Esophagus squamous epithelium (tissue), 5 donors: ENCODE measurements around the gene TSBP1. TPM values are rescaled to one million over a fixed set of nuclear protein-coding genes. Genes with fewer than 3 reads are reported as not detected.
"Not testable (repeated sequence)": the region's sequence is repeated elsewhere in the genome, so short reads cannot be mapped to it uniquely, and the experiment has no call there.

Source experiments
- DNase-seq: peaks from one replicate; lab custom pipeline; 2025; lab: John Stamatoyannopoulos, UW
- H3K27ac ChIP-seq, 4 donors: fragments of 200-600 bp; sonication (generic); one replicate each; pipeline ENCODE4 v1.5.1; 2016 to 2019; ENCODE audit warnings: mild to moderate bottlenecking in 1 of 4
- H3K27me3 ChIP-seq, 4 donors: fragments of 200-600 bp; sonication (generic); 1 replicate in 3 of 4; 2 replicates in 1 of 4; pipeline versions ENCODE4 v1.5.1 to v1.6.0; 2017 to 2021; ENCODE audit warnings: antibody characterized with exemption in 1 of 4
- H3K36me3 ChIP-seq, 3 donors: fragments of 200-600 bp; sonication (generic); one replicate each; pipeline ENCODE4 v1.5.1; 2016 to 2019
- H3K4me1 ChIP-seq, 3 donors: fragments of 200-600 bp; sonication (generic); one replicate each; pipeline ENCODE4 v1.5.1; 2017 to 2019
- H3K4me3 ChIP-seq, 4 donors: fragments of 200-600 bp; sonication (generic); 1 replicate in 3 of 4; 2 replicates in 1 of 4; pipeline ENCODE4 v1.5.1; 2016 to 2019; ENCODE audit warnings: mild to moderate bottlenecking in 2 of 4, moderate library complexity in 1 of 4
- H3K9me3 ChIP-seq, 3 donors: fragments of 200-600 bp; sonication (generic); one replicate each; pipeline ENCODE4 v1.5.1; 2016 to 2019
- POLR2A ChIP-seq, 4 donors: fragments of 450-650 bp; IDR thresholded peaks; one replicate each; pipeline ENCODE4 v1.6.1; 2017; ENCODE audit warnings: antibody characterized with exemption in 4 of 4, mild to moderate bottlenecking in 4 of 4, moderate library complexity in 3 of 4
- WGBS, 2 donors: methylation state at CpG; one replicate each; pipeline ENCODE4 v1.1.5; 2018; 5-methylcytosine and 5-hydroxymethylcytosine counted together
- intact Hi-C: fragments of 100-400 bp; cut with DNase I; formaldehyde crosslinking; loops from one replicate; pipeline ENCODE4 v1.15.0; 2022
- total RNA-seq, 4 donors: library from RNA; depleted of rRNA; stranded (reverse); fragments of >200 nt; gene quantifications; one replicate each; pipeline ENCODE4 v1.1.0, GENCODE V29; 2016
- TF ChIP-seq, protein P1 (sequence below), 6 experiments: fragments of 450-650 bp in 4 of 6; fragments of 200-600 bp in 2 of 6; sonication (generic) in 2 of 6; IDR thresholded peaks; one replicate each; pipeline ENCODE4 v1.5.1; 2016 to 2019; ENCODE audit warnings: antibody characterized with exemption in 6 of 6, mild to moderate bottlenecking in 4 of 6, moderate library complexity in 4 of 6
- donor health status: DM: yes; HTN: yes; CAD: no.

TSBP1 gene
- total RNA-seq, 4 donors from 2014 or later = not detected

DNA sequence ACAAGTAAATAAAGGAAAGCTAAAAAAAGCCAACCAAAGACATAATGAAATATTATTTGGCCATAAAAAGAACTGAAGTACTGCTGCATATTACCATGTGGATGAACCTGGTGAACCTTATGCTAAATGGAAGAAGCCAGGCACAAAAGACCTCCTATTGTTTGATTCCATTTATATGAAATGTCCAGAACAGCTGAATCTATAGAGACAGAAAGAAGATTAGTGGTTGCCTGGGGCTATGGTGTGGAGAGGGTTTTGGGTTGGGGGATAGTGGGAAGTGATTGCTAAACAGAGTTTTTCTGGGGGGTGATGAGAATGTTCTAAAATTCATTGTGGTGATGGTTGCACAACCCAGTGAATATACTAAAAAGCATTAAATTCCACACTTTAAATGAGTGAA lies 53.2 kb downstream of the TSBP1 start:
- H3K36me3 ChIP-seq = no peaks in the 10 kb centered on the region
- intact Hi-C loops = no loop called here
- H3K4me1 ChIP-seq = no peaks in the 10 kb centered on the region
- H3K4me3 ChIP-seq = no peak overlapping the region
- no peaks in the 10 kb centered on the region for H3K9me3 ChIP-seq
- H3K27ac ChIP-seq = no peak overlapping the region
- no peaks in the 10 kb centered on the region for H3K27me3 ChIP-seq
- TF ChIP-seq POLR2A (IDR thresholded peaks at IDR 0.05) = no peak
- TF ChIP-seq, protein P1, sequence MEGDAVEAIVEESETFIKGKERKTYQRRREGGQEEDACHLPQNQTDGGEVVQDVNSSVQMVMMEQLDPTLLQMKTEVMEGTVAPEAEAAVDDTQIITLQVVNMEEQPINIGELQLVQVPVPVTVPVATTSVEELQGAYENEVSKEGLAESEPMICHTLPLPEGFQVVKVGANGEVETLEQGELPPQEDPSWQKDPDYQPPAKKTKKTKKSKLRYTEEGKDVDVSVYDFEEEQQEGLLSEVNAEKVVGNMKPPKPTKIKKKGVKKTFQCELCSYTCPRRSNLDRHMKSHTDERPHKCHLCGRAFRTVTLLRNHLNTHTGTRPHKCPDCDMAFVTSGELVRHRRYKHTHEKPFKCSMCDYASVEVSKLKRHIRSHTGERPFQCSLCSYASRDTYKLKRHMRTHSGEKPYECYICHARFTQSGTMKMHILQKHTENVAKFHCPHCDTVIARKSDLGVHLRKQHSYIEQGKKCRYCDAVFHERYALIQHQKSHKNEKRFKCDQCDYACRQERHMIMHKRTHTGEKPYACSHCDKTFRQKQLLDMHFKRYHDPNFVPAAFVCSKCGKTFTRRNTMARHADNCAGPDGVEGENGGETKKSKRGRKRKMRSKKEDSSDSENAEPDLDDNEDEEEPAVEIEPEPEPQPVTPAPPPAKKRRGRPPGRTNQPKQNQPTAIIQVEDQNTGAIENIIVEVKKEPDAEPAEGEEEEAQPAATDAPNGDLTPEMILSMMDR (IDR thresholded peaks at IDR 0.05) = no peak
- no peak for DNase-seq

DNA sequence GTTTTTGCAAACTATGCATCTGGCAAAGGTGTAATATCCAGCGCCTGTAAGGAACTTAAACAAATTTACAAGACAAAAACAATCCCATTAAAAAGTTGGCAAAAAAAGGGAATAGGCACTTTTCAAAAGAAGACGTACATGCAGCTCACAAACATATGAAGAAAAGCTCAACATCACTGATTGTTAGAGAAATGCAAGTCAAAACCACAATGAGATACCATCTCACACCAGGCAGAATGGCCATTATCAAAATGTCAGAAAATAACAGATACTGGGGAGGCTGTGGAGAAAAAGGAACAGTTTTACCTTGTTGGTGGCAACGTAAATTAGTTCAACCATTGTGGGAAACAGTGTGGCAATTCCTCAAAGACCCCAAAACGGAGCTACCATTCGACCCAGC lies 54.2 kb downstream of the TSBP1 start:
- H3K9me3 ChIP-seq = no peaks in the 10 kb centered on the region
- no peak overlapping the region for H3K4me3 ChIP-seq
- no peaks in the 10 kb centered on the region for H3K36me3 ChIP-seq
- no peaks in the 10 kb centered on the region for H3K4me1 ChIP-seq
- no peak for DNase-seq
- intact Hi-C loops = no loop called here
- TF ChIP-seq POLR2A (IDR thresholded peaks at IDR 0.05) = no peak
- TF ChIP-seq, protein P1 (IDR thresholded peaks at IDR 0.05) = no peak
- H3K27ac ChIP-seq = no peak overlapping the region
- WGBS, 2 donors = 73 to 74% methylated on average over 5 of the region's 5 CpGs
- no peaks in the 10 kb centered on the region for H3K27me3 ChIP-seq

DNA sequence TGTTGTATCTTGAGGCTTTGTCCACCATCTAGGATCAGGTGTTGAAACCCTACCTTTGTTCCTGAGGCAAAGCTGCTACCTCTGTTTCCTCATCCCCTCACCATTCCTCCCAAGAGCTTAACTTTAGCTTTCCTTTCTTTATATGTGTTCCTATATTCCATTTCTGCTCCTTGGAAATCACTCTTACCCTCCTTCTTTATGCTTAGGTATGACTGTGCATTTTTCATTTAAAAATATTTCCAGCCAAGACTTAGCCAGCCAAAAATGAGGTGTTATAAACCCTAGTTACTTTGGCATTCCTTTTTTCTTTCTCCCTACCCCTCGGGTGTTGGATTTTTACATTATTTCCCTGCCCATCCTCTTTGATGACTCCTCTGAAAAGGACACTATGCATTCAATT lies 57.7 kb downstream of the TSBP1 start:
- intact Hi-C loops = no loop called here
- 64 to 73% methylated on average over 1 of the region's 1 CpG for WGBS, 2 donors

DNA sequence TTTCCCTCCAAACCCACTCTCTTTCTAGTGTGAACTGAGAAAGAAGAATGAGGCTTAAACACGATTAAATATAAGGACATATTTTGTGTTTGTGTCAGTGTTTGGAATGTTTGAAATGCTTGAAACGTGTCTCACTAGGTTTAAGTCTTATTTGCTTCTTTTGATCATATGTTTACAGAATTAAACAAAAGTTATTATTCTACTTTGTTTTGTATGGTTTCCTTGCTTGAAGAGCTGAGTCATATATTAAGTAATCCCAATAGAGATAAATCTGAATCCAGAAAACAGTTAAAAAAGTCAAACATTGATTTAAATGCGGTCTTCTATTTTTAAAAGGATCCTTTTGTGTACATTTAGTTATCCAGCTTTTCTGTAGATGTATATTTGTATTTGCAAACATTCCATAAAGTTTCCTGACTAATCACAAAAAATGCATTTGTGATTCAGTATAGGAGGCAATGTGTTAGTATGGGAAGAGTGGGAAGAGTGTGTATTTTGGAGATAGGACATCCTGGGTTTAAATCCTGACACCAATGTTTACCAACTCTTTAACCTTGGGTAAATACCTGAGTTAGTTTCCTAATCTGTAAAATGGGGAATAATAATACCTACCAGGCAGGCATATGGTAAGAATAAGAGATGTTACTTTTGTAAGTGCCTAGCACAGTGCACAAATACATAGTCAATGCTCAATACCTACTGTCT lies 72.9 kb downstream of the TSBP1 start:
- intact Hi-C loops = no loop called here
- Histone ChIP-seq H3K4me3 (no peak overlapping the region), H3K36me3 (no peaks in the 10 kb centered on the region), H3K27ac (no peak overlapping the region), H3K4me1 (no peaks in the 10 kb centered on the region), H3K9me3 (no peaks in the 10 kb centered on the region), H3K27me3 (no peaks in the 10 kb centered on the region)
- no peak for DNase-seq
- WGBS, 2 donors = 30 to 36% methylated on average over 3 of the region's 3 CpGs
- TF ChIP-seq, protein P1 (IDR thresholded peaks at IDR 0.05) = no peak
- TF ChIP-seq POLR2A (IDR thresholded peaks at IDR 0.05) = no peak

More for the DNA sequence above, 57.7 kb downstream of the TSBP1 start:
- TF ChIP-seq, protein P1 (IDR thresholded peaks at IDR 0.05) = no peak
- no peak for TF ChIP-seq POLR2A (IDR thresholded peaks at IDR 0.05)
- Histone ChIP-seq H3K27me3 (no peaks in the 10 kb centered on the region), H3K9me3 (no peaks in the 10 kb centered on the region), H3K27ac (no peak overlapping the region), H3K4me1 (no peaks in the 10 kb centered on the region), H3K4me3 (no peak overlapping the region), H3K36me3 (no peaks in the 10 kb centered on the region)
- no peak for DNase-seq

DNA sequence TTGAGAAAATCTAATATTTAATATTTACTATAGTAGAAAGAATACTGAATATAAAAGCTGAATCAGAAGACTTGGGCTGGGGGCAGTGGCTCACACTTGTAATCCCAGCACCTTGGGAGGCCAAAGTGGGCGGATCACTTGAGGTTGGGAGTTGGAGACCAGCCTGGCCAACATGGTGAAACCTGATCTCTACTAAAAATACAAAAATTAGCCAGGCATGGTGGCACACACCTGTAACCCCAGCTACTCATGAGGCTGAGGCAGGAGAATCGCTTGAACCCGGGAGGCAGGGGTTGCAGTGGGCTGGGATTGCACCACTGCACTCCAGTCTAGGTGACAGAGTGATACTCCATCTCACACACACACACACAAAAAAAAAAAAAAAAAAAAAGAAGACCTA lies 76.7 kb downstream of the TSBP1 start:
- H3K27me3 ChIP-seq, H3K36me3 ChIP-seq, H3K4me1 ChIP-seq, H3K27ac ChIP-seq, DNase-seq, intact Hi-C loops, H3K9me3 ChIP-seq, H3K4me3 ChIP-seq: not testable (repeated sequence)
- WGBS, 2 donors = 90 to 94% methylated on average over 2 to 3 of the region's 3 CpGs

DNA sequence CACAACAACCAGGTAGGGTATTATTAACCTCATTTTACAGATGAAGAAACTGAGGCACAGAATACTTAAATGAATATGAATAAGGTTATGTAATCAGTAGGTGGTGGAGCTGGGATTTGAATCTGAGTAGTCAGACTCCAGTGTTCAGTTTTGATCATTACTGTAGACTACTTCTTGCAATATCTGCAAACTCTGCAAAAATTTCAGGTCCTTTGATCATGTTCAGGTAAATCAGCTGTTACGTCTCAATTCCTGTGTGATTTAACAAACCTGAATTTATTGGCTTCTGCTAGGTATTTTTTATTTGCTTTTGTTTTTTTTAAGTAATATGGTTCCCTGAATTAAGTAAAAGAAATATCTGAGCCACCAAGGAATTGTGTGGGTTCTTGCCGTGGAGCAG lies 77.1 kb downstream of the TSBP1 start:
- H3K27me3 ChIP-seq = no peaks in the 10 kb centered on the region
- H3K4me3 ChIP-seq = no peak overlapping the region
- WGBS, 2 donors = 89 to 92% methylated on average over 2 of the region's 2 CpGs
- H3K27ac ChIP-seq = no peak overlapping the region
- no peaks in the 10 kb centered on the region for H3K36me3 ChIP-seq
- no peak for DNase-seq
- no peaks in the 10 kb centered on the region for H3K9me3 ChIP-seq
- TF ChIP-seq, protein P1 (IDR thresholded peaks at IDR 0.05) = no peak
- no peak for TF ChIP-seq POLR2A (IDR thresholded peaks at IDR 0.05)
- intact Hi-C loops = no loop called here
- no peaks in the 10 kb centered on the region for H3K4me1 ChIP-seq
